Skeletal muscle tissue (tissue), 4 donors: ENCODE results near the gene KCTD19. TPM values are rescaled to one million over a fixed set of nuclear protein-coding genes. Genes with fewer than 3 reads are reported as not detected.

Experiments
- H3K27ac ChIP-seq: one replicate; pipeline ENCODE4 v1.7.0; 2013; ENCODE audit warnings: mild to moderate bottlenecking, low read depth, low read length, inconsistent platforms
- H3K27me3 ChIP-seq, 3 donors: one replicate each; pipeline ENCODE4 v1.7.0; 2013; ENCODE audit warnings: low read length in 3 of 3; ENCODE audit not compliant: control insufficient read depth in 3 of 3, insufficient read depth in 3 of 3
- H3K36me3 ChIP-seq, 3 donors: one replicate each; pipeline ENCODE4 v1.7.0; 2013; ENCODE audit warnings: low read length in 3 of 3; ENCODE audit not compliant: control insufficient read depth in 3 of 3, insufficient read depth in 3 of 3
- H3K4me1 ChIP-seq, 3 donors: one replicate each; pipeline ENCODE4 v1.7.0; 2013; ENCODE audit warnings: low read length in 3 of 3, mild to moderate bottlenecking in 3 of 3; ENCODE audit not compliant: control insufficient read depth in 3 of 3, insufficient read depth in 3 of 3
- H3K4me3 ChIP-seq, 3 donors: one replicate each; pipeline ENCODE4 v1.7.0; 2013; ENCODE audit warnings: low read length in 3 of 3
- H3K9ac ChIP-seq, 3 donors: one replicate each; pipeline ENCODE4 v1.7.0; 2013; ENCODE audit warnings: low read length in 3 of 3, mild to moderate bottlenecking in 3 of 3, moderate library complexity in 2 of 3, low read depth in 1 of 3
- H3K9me3 ChIP-seq, 3 donors: one replicate each; pipeline ENCODE4 v1.7.0; 2013; ENCODE audit warnings: low read length in 3 of 3; ENCODE audit not compliant: control insufficient read depth in 3 of 3
- total RNA-seq: library from RNA; depleted of rRNA; stranded (reverse); fragments of >200 nt; gene quantifications from one replicate; pipeline ENCODE4 v1.2.3, GENCODE V29; 2014
- donor health status: Osteomylitis.

Gene KCTD19
- total RNA-seq, 1 donor from 2014 or later = not detected

- Histone ChIP-seq H3K9ac (peak overlapping the region; percentile 98 to 99 (median 99)), H3K9me3 (no peaks in the 10 kb centered on the region), H3K27ac (peak overlapping the region; percentile 99), H3K4me1 (peaks cover 65 to 69% (median 67%) of the 10 kb centered on the region in 3 donors), H3K4me3 (peak overlapping the region; percentile 83 to 91 (median 86)), H3K36me3 (no peaks in the 10 kb centered on the region), H3K27me3 (peaks cover 0 to 4% (median 0%) of the 10 kb centered on the region in 3 donors)
Measured at GRCh38 chr16:67246081-67246755, 80.3 kb downstream of the KCTD19 start.

GRCh38 chr16:67245674-67246080 is 80.9 kb downstream of the KCTD19 start:
- Histone ChIP-seq H3K4me3 (peak overlapping the region; percentile 83 to 91 (median 86)), H3K27ac (peak overlapping the region; percentile 99), H3K9me3 (no peaks in the 10 kb centered on the region), H3K4me1 (peaks cover 69 to 74% (median 72%) of the 10 kb centered on the region in 3 donors), H3K27me3 (peaks cover 0 to 4% (median 0%) of the 10 kb centered on the region in 3 donors), H3K36me3 (no peaks in the 10 kb centered on the region), H3K9ac (peak overlapping the region; percentile 98 to 99 (median 99))

- Histone ChIP-seq H3K27ac (peak overlapping the region; percentile 99), H3K36me3 (no peaks in the 10 kb centered on the region), H3K9me3 (no peaks in the 10 kb centered on the region), H3K27me3 (peaks cover 0 to 4% (median 0%) of the 10 kb centered on the region in 3 donors), H3K9ac (peak overlapping the region; percentile 98 to 99 (median 99)), H3K4me1 (peaks cover 74 to 79% (median 77%) of the 10 kb centered on the region in 3 donors), H3K4me3 (peak overlapping the region; percentile 74 to 91 (median 86))
Measured at GRCh38 chr16:67245186-67245585, 81.4 kb downstream of the KCTD19 start.

GRCh38 chr16:67244387-67245185 is 82.0 kb downstream of the KCTD19 start:
- peaks cover 0 to 4% (median 0%) of the 10 kb centered on the region in 3 donors for H3K27me3 ChIP-seq
- no peaks in the 10 kb centered on the region for H3K9me3 ChIP-seq
- peak overlapping the region; percentile 98 to 99 (median 99) for H3K9ac ChIP-seq
- H3K4me1 ChIP-seq = peaks cover 77 to 79% (median 79%) of the 10 kb centered on the region in 3 donors
- peak overlapping the region; percentile 74 to 91 (median 86) for H3K4me3 ChIP-seq
- H3K27ac ChIP-seq = peak overlapping the region; percentile 99
- H3K36me3 ChIP-seq = peaks cover 0 to 2% (median under 1%) of the 10 kb centered on the region in 3 donors

GRCh38 chr16:67243481-67243880 is 83.1 kb downstream of the KCTD19 start:
- H3K9ac ChIP-seq = peak overlapping the region; percentile 76 to 99 (median 98)
- no peaks in the 10 kb centered on the region for H3K27me3 ChIP-seq
- H3K9me3 ChIP-seq = no peaks in the 10 kb centered on the region
- peak overlapping the region; percentile 42 to 91 (median 48) for H3K4me3 ChIP-seq
- peak overlapping the region; percentile 99 for H3K27ac ChIP-seq
- H3K36me3 ChIP-seq = peaks cover 9 to 12% (median 12%) of the 10 kb centered on the region in 3 donors
- H3K4me1 ChIP-seq = peaks cover 81 to 82% (median 82%) of the 10 kb centered on the region in 3 donors

- Histone ChIP-seq H3K27me3 (no peaks in the 10 kb centered on the region), H3K27ac (peak overlapping the region; percentile 98), H3K4me3 (peak overlapping the region in 2 of 3 donors; percentile 34 to 49), H3K9ac (peak overlapping the region; percentile 57 to 84 (median 62)), H3K36me3 (peaks cover 22 to 24% (median 23%) of the 10 kb centered on the region in 3 donors), H3K4me1 (peaks cover 79 to 81% (median 80%) of the 10 kb centered on the region in 3 donors), H3K9me3 (no peaks in the 10 kb centered on the region)
Measured at GRCh38 chr16:67242138-67242730, 84.3 kb downstream of the KCTD19 start.

- H3K4me1 ChIP-seq = peaks cover 79 to 83% (median 80%) of the 10 kb centered on the region in 3 donors
- no peaks in the 10 kb centered on the region for H3K27me3 ChIP-seq
- peak overlapping the region; percentile 59 to 84 (median 69) for H3K9ac ChIP-seq
- H3K4me3 ChIP-seq = peak overlapping the region; percentile 33 to 52 (median 34)
- H3K27ac ChIP-seq = peak overlapping the region; percentile 98
- H3K9me3 ChIP-seq = no peaks in the 10 kb centered on the region
- H3K36me3 ChIP-seq = peaks cover 30 to 32% (median 30%) of the 10 kb centered on the region in 3 donors
Measured at GRCh38 chr16:67241008-67241900, 85.3 kb downstream of the KCTD19 start.

GRCh38 chr16:67240506-67240905 is 86.0 kb downstream of the KCTD19 start:
- no peaks in the 10 kb centered on the region for H3K27me3 ChIP-seq
- H3K9me3 ChIP-seq = no peaks in the 10 kb centered on the region
- peaks cover 74 to 82% (median 76%) of the 10 kb centered on the region in 3 donors for H3K4me1 ChIP-seq
- peak overlapping the region; percentile 13 to 45 (median 40) for H3K4me3 ChIP-seq
- peaks cover 37 to 40% (median 37%) of the 10 kb centered on the region in 3 donors for H3K36me3 ChIP-seq
- peak overlapping the region; percentile 4 to 79 (median 70) for H3K9ac ChIP-seq
- H3K27ac ChIP-seq = peak overlapping the region; percentile 98
